Measurements from ENCODE around the gene MYH6.

Gene MYH6

GRCh38 chr14:23353433-23353780, 54.7 kb downstream of the MYH6 start:
- DNase-seq = no peak

- peak; percentile 62 for DNase-seq
Observed at GRCh38 chr14:23352506-23353432, 55.3 kb downstream of the MYH6 start, which contains the start of gene SLC22A17. Gene SLC22A17, minus strand, starts transcription at chr14:23352887.

GRCh38 chr14:23351681-23352505, 56.2 kb downstream of the MYH6 start:
- no peak for DNase-seq

GRCh38 chr14:23349156-23349845, 58.8 kb downstream of the MYH6 start:
- no peak for DNase-seq

- no peak for DNase-seq
Observed at GRCh38 chr14:23348297-23348655, 59.8 kb downstream of the MYH6 start.

- no peak for DNase-seq
Observed at GRCh38 chr14:23347406-23348296, 60.4 kb downstream of the MYH6 start.

GRCh38 chr14:23346693-23347405, 61.2 kb downstream of the MYH6 start:
- DNase-seq = no peak

- DNase-seq = no peak
Observed at GRCh38 chr14:23345987-23346692, 61.9 kb downstream of the MYH6 start.

- no peak for DNase-seq
Observed at GRCh38 chr14:23344481-23344880, 63.6 kb downstream of the MYH6 start.

GRCh38 chr14:23339506-23340268, 68.4 kb downstream of the MYH6 start:
- no peak for DNase-seq

- DNase-seq = no peak
Observed at GRCh38 chr14:23335623-23336022, 72.5 kb downstream of the MYH6 start.

All from NCI-H2107 (cell line).